Limb (tissue), 2 donors: Measurements from ENCODE around the gene HSPA4.
"Not testable (repeated sequence)": the region's sequence is repeated elsewhere in the genome, so short reads cannot be mapped to it uniquely, and the experiment has no call there.

Source experiments
- DNase-seq, 2 donors: peaks; one replicate each; pipeline ENCODE4 v3.0.0-alpha.2; 2016; ENCODE audit errors: extremely low spot score in 2 of 2

HSPA4 gene

GRCh38 chr5:133122711-133123110 lies 70.9 kb downstream of the HSPA4 start:
- DNase-seq, result no peak

GRCh38 chr5:133123297-133123696 lies 71.5 kb downstream of the HSPA4 start:
- no peak for DNase-seq

- no peak for DNase-seq
Observed at GRCh38 chr5:133124891-133125290, 73.1 kb downstream of the HSPA4 start.

GRCh38 chr5:133128066-133128465 lies 76.3 kb downstream of the HSPA4 start:
- DNase-seq, result no peak

- no peak for DNase-seq
Observed at GRCh38 chr5:133129289-133129688, 77.5 kb downstream of the HSPA4 start.

GRCh38 chr5:133129950-133130349 lies 78.1 kb downstream of the HSPA4 start:
- DNase-seq, result no peak

- peak in 1 of 2 donors; percentile 45 for DNase-seq
Observed at GRCh38 chr5:133130387-133131118, 78.7 kb downstream of the HSPA4 start.

GRCh38 chr5:133132717-133133116 lies 80.9 kb downstream of the HSPA4 start:
- no peak for DNase-seq

GRCh38 chr5:133133241-133133640 lies 81.4 kb downstream of the HSPA4 start:
- DNase-seq, result not testable (repeated sequence)

- not testable (repeated sequence) for DNase-seq
Observed at GRCh38 chr5:133136890-133137289, 85.1 kb downstream of the HSPA4 start.

- no peak for DNase-seq
Observed at GRCh38 chr5:133140311-133140710, 88.5 kb downstream of the HSPA4 start.

GRCh38 chr5:133141746-133142145 lies 89.9 kb downstream of the HSPA4 start:
- no peak for DNase-seq

- DNase-seq, result no peak
Observed at GRCh38 chr5:133142782-133143181, 91.0 kb downstream of the HSPA4 start.

GRCh38 chr5:133144245-133144981 lies 92.6 kb downstream of the HSPA4 start:
- no peak for DNase-seq

GRCh38 chr5:133145436-133146170 lies 93.8 kb downstream of the HSPA4 start:
- no peak for DNase-seq

GRCh38 chr5:133147411-133147810 lies 95.6 kb downstream of the HSPA4 start:
- DNase-seq, result peak; percentile 51 to 67

GRCh38 chr5:133147815-133148567 lies 96.2 kb downstream of the HSPA4 start:
- no peak for DNase-seq

- DNase-seq, result no peak
Observed at GRCh38 chr5:133149345-133149744, 97.5 kb downstream of the HSPA4 start.

- DNase-seq, result no peak
Observed at GRCh38 chr5:133150909-133151544, 99.2 kb downstream of the HSPA4 start.

- no peak for DNase-seq
Observed at GRCh38 chr5:133154274-133155075, 102.7 kb downstream of the HSPA4 start.
